Activated gamma-delta T cell (primary cell): ENCODE data around the gene MPZL3.
"Not testable (repeated sequence)": the region's sequence is repeated elsewhere in the genome, so short reads cannot be mapped to it uniquely, and the experiment has no call there.

Experiments
- DNase-seq: peaks from one replicate; lab custom pipeline; 2025; lab: John Stamatoyannopoulos, UW

The MPZL3 gene

DNA sequence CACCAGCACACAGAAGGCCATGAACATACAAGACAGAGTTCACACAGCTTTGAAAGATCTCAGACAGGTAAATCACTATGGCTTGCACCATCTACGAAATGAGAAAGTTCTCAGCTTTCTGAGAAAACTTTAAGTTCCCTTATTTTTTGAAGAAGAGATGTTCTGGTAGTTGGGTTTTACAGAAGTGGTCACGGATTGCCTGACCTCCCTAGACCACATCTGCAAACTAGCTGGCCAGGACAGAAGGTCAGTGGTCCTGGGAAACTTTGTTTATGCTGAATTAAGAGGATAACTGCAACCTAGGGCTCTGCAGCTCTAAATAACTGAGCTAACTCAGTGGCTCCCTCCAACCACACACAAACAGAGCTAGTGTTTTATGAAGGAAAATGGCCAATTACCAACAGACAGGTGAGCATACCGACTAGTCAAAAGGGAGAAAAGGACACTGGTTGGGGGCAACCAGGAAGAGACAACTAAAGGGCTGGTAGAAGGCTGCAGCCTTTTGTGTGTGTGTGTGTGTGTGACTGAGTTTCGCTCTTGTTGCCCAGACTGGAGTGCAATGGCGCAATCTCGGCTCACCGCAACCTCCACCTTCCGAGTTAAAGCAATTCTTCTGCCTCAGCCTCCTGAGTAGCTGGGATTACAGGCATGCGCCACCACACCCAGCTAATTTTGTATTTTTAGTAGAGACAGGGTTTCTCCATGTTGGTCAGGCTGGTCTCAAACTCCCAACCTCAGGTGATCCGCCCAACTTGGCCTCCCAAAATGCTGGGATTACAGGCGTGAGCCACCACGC is 67.2 kb downstream of the MPZL3 start:
- DNase-seq = no peak

DNA sequence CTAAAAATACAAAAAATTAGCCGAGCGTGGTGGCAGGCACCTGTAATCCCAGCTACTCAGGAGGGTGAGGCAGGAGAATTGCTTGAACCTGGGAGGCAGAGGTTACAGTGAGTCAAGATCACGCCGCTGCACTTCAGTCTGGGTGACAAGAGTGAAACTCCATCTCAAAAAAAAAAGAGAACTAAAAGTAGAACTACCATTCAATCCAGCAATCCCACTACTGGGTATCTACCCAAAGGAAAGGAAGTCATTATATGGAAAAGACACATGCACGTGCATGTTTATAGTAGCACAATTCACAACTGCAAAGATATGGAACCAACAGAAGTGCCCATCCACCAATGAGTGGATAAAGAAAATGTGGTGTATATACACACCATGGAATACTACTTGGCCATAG is 68.5 kb downstream of the MPZL3 start:
- DNase-seq = not testable (repeated sequence)

DNA sequence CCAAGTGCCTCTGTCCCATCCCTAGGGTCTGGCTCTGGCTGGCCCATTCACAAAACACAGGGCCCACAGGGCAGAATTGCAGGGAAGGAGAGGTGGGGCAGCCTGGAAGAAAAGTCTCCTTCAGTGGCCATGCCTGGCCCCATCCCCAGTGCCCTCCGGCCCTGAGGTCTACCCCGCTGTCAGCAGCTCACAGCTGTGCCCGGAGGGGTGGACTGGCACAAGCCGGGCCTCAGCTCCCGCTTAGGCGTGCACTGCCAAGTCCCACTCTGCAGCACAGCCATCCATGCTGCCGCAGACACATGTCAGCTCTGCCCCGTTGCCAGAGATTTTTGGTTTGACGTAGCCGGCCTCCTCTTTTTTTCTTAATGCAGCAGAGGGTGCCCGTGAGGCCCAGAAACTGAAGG is 71.9 kb downstream of the MPZL3 start:
- no peak for DNase-seq

DNA sequence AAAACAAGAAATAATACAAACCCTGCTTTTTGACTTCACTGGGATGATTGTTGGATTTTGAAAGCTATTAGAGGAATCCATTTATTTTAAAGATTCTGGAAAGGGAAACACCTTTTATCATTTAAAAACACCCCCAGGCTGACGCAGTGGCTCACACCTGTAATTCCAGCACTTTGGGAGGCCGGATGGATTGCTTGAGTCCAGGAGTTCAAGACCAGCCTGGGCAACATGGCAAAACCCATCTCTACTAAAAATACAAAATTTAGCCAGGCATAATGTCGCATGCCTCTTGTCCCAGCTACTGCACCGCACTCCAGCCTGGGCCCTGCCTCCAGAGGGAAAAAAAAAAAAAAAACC is 75.4 kb downstream of the MPZL3 start:
- no peak for DNase-seq
